A673 (cell line): ENCODE data around the gene TEAD1.

Experiments used
- CTCF ChIP-seq: fragments of 300-800, 200-600 bp; sonication (generic); conservative IDR thresholded peaks from 2 replicates; pipeline ENCODE4 v1.5.1; 2017; ENCODE audit warnings: low read depth, mild to moderate bottlenecking, antibody characterized with exemption, low read length, moderate library complexity, mixed read lengths
- EZH2 ChIP-seq: fragments of 200-600 bp; sonication (generic); IDR thresholded peaks from 2 replicates; pipeline ENCODE4 v1.6.1; 2017; ENCODE audit warnings: borderline replicate concordance, low read depth, mild to moderate bottlenecking, mixed read lengths, antibody characterized with exemption, low read length; ENCODE audit not compliant: poor library complexity, severe bottlenecking

GRCh38 chr11:12902791-12903486, 228.7 kb downstream of the TEAD1 start:
- TF ChIP-seq EZH2, result no peak
- TF ChIP-seq CTCF, result no peak
